Diencephalon (tissue), 1 donor: ENCODE results near the gene ARL9. TPM values are rescaled to one million over a fixed set of nuclear protein-coding genes. Genes with fewer than 3 reads are reported as not detected.

Source experiments
- total RNA-seq: library from RNA; depleted of rRNA; stranded (reverse); fragments of >200 nt; gene quantifications from one replicate; pipeline ENCODE4 v1.2.3, GENCODE V29; 2014

The ARL9 gene
- total RNA-seq = 2.1 TPM

GRCh38 chr4:56505269-56506130, at the start of gene ARL9:
Gene ARL9 (plus strand): TSS chr4:56505791. CDS start chr4:56505863, 72 bp downstream.

GRCh38 chr4:56467284-56468096, 38.1 kb upstream of the ARL9 start, which contains the start of gene SRP72:
Gene SRP72 (plus strand): TSS chr4:56467617. CDS start chr4:56467636, 19 bp downstream.

Other genes with a start within 250 kb of the ARL9 start
- gene AASDH, start 118.3 kb upstream of the ARL9 start, total RNA-seq = 26.8 TPM
- 24.2 TPM for gene PPAT, start 70.2 kb upstream of the ARL9 start, total RNA-seq
- gene PAICS, start 69.5 kb upstream of the ARL9 start, total RNA-seq = 21.5 TPM
- gene SRP72, start 38.2 kb upstream of the ARL9 start, total RNA-seq = 54.4 TPM
- 65.7 TPM for gene HOPX, start 175.5 kb downstream of the ARL9 start, total RNA-seq